ENCODE data around the gene NPTN.
A peak's percentile ranks its signal among the peaks of the same experiment; 100 is the strongest.
"Not testable (repeated sequence)": the region's sequence is repeated elsewhere in the genome, so short reads cannot be mapped to it uniquely, and the experiment has no call there.

Gene NPTN

DNA sequence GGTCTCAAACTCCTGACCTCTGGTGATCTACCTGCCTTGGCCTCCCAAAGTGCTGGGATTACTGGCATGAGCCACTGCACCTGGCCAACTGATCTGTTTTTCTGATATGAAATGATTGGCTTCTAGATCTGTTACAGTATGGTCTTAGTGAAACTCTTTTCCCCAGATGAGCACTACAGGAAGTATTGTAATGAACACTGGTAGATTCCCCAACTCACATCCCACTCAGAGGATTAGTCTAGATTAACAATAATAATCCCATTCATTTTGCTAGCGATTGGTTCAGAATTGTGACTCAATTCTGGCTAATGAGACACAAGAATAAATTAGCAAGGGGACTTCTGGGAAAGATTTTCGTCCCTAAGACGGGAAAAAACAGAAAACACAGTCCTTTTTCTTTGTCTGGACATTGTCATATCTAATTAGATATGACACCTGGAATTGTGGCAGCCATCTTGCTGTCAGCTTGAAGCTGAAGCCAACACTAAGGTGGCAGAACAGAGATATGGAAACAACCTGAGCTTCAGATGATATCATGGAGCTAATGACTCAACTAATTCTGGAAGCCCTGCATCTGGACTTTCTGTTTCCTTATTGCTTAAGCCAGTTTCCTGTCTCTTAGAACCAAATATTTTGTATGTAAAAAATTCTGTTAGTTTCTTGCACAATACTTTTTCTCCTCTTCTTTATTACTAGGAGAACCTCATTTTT lies 17.4 kb upstream of the NPTN start:
- peak; percentile 93 for ATAC-seq
- H3K4me1 Mint-ChIP-seq: peaks cover 23% of the 10 kb centered on the region

DNA sequence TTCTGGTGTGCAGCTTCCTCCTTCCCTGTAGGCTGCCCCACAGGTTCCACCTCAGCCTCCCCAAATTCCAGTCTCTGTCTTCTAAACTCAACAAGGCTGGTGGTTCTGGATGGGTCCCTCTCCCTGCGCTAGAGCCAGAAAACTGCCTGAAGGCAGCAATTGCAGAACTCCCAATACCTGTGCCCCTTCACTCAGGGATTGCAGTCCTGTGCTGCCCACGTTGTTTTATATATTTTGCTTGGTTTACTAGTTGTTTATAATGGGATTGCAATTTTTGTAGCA lies 14.8 kb upstream of the NPTN start:
- Mint-ChIP-seq H3K27ac (peak overlapping the region in 1 of 2 donors; percentile 5), H3K27me3 (peaks cover 35% of the 10 kb centered on the region), H3K4me1 (peaks cover 23% of the 10 kb centered on the region), H3K9me3 (peaks cover 7 to 9% of the 10 kb centered on the region in 2 donors), H3K4me3 (no peak overlapping the region)
- ATAC-seq: no peak
- DNase-seq: no peak

More for the DNA sequence above, 17.4 kb upstream of the NPTN start:
- Mint-ChIP-seq H3K27me3 (peaks cover 51% of the 10 kb centered on the region), H3K27ac (peak overlapping the region; percentile 74 to 89), H3K4me3 (peak overlapping the region in 1 of 2 donors; percentile 19), H3K9me3 (peaks cover 7 to 9% of the 10 kb centered on the region in 2 donors)
- DNase-seq: peak in 1 of 2 donors; percentile 25

- H3K9me3 Mint-ChIP-seq: peaks cover 7 to 9% of the 10 kb centered on the region in 2 donors
- peaks cover 35% of the 10 kb centered on the region for H3K27me3 Mint-ChIP-seq
- H3K27ac Mint-ChIP-seq: peak overlapping the region in 1 of 2 donors; percentile 5
- peaks cover 23% of the 10 kb centered on the region for H3K4me1 Mint-ChIP-seq
- H3K4me3 Mint-ChIP-seq: no peak overlapping the region
- no peak for ATAC-seq
- no peak for DNase-seq
Measured at GRCh38 chr15:73647259-73648013, 14.2 kb upstream of the NPTN start.

DNA sequence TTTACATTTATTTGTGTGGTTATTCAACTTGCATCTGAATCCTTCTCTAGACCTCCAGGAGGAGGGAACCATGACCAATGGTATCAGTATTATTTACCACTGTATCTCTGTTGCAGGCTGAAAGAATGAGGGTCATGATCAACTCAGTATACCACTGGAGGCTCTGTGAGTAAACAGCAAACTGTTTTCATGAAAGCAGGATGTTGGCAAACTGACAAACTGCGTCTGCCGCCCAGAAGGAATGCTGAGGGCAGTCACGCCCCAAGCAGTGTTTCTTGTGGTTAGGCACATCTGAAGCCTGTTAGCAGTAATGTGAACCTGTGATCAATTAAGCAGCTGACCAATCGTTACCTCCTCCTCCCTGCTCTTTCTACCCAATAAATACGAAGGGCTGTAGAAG lies 6.3 kb upstream of the NPTN start:
- not testable (repeated sequence) for ATAC-seq, H3K27ac Mint-ChIP-seq, DNase-seq, H3K4me1 Mint-ChIP-seq, H3K4me3 Mint-ChIP-seq, H3K9me3 Mint-ChIP-seq
- peaks cover 31% of the 10 kb centered on the region for H3K27me3 Mint-ChIP-seq

DNA sequence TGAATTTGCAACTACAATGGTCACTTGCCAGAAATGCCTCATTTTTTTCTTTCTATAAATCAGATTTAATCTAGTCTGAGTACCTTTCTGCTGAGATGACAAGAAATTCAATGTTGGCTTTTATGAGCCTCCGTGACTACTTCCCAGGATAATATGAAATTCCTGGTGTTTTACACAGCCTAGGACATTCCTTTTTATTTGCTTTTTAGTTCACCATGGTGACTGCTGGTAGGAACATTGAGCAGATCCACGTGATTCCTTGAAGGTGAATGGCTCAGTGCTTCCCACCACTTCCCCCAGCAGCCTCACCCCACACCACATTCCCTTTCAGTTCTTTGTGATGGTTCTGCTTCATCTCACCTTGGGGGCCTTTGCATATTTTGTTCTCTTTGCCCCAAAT lies 4.3 kb upstream of the NPTN start:
- DNase-seq: no peak
- no peak overlapping the region for H3K27ac Mint-ChIP-seq
- H3K9me3 Mint-ChIP-seq: peaks cover 0 to 5% of the 10 kb centered on the region in 2 donors
- H3K27me3 Mint-ChIP-seq: peaks cover 31% of the 10 kb centered on the region
- peaks cover 19% of the 10 kb centered on the region for H3K4me1 Mint-ChIP-seq
- H3K4me3 Mint-ChIP-seq: no peak overlapping the region
- ATAC-seq: no peak

DNA sequence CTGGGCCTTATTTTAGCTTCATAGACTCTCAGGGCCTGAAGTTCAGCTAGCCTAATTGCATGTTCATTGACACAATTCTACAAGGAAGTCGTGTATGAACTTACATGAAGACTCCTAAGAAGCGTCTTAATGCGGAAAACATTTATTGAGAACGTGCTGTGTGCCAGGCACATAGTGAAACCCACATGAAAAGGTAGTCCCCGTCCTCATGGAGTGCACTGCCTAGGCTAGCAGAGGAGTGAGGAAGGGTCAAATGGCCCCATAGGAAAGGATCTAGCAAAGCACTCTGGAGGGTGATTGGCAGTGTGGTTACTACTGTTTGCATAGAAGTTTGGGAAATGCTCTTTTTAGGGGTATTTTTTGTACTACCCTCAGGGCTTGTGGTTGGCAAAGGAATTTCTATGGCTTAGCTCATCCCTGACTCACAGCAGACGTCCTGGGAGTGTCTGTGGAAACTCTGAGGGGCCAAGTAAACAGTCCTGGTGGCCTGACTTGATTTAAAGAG lies 854 bp upstream of the NPTN start:
- ATAC-seq (no peak), DNase-seq (no peak)
- peaks cover 20% of the 10 kb centered on the region for H3K27me3 Mint-ChIP-seq
- H3K4me1 Mint-ChIP-seq: peaks cover 54% of the 10 kb centered on the region
- H3K9me3 Mint-ChIP-seq: no peaks in the 10 kb centered on the region
- H3K4me3 Mint-ChIP-seq: peak overlapping the region; percentile 86 to 89
- H3K27ac Mint-ChIP-seq: peak overlapping the region; percentile 83 to 93

DNA sequence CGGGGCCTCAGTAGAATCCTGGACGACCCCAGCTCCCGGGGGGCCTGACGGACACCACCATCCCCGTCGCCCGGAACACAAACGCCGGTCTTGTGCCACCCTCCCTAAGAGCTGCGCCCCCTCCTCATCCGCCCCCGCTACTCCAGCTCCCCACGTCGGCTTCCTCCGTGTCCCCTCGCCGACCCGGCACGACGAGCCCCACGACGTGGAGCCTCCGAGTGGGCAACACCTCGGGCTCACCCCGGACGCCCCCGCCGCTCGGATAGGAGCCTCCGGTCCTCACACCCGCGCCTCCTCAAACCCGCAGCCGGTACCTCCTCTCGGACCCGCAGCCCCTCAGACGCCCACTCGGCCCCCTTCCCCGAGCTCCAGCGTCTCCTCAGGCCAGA lies 525 bp downstream of the NPTN start:
- ATAC-seq (peak; percentile 27), DNase-seq (peak in 1 of 2 donors; percentile 37)
- peaks cover 63% of the 10 kb centered on the region for H3K4me1 Mint-ChIP-seq
- peak overlapping the region; percentile 54 to 57 for H3K27ac Mint-ChIP-seq
- H3K4me3 Mint-ChIP-seq: peak overlapping the region; percentile 86 to 89
- H3K27me3 Mint-ChIP-seq: peaks cover 13% of the 10 kb centered on the region
- no peaks in the 10 kb centered on the region for H3K9me3 Mint-ChIP-seq

DNA sequence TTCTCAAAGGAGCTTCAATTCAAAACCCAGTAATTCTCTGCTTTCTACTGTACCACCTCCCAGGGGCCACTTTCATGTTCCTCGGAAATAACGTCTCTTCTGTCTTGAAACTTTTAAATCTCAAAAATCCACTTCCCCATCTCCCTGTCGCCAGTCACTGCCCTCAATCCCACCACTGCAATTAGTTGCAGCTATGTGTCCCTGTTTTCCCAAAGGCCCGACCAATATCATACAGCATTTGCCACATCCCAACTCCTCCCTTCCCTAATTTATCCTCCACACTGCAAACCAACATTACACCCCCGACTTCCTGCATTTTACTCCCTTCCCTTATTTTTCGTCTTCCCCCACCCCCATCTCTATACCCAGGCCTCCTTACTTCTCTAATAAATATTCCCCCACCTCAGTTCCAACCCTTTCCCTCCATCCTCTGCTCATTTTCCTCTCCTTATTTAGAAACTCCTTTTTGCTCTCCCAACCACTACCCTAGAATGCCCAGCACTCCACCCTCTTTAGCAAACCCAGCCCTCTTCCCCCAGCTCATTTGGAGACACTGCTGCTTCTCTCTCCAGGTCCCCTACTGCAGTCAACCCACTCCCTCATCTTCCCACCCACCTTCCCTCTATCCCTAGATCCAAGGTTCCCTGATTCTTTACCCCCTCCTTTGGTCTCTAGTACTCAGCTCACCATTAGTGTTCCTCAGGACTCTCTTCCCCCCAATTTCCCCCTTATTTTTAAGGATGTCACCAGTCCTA lies 1.1 kb downstream of the NPTN start:
- Mint-ChIP-seq H3K27me3 (peaks cover 7% of the 10 kb centered on the region), H3K9me3 (no peaks in the 10 kb centered on the region), H3K4me3 (peak overlapping the region; percentile 86 to 89), H3K27ac (peak overlapping the region; percentile 54 to 57), H3K4me1 (peaks cover 63% of the 10 kb centered on the region)
- DNase-seq (no peak), ATAC-seq (no peak)

- no peaks in the 10 kb centered on the region for H3K9me3 Mint-ChIP-seq
- peak overlapping the region; percentile 25 to 56 for H3K4me3 Mint-ChIP-seq
- DNase-seq (no peak), ATAC-seq (no peak)
- no peaks in the 10 kb centered on the region for H3K27me3 Mint-ChIP-seq
- peaks cover 55% of the 10 kb centered on the region for H3K4me1 Mint-ChIP-seq
- H3K27ac Mint-ChIP-seq: no peak overlapping the region
Measured at GRCh38 chr15:73630921-73631362, 2.2 kb downstream of the NPTN start.

DNA sequence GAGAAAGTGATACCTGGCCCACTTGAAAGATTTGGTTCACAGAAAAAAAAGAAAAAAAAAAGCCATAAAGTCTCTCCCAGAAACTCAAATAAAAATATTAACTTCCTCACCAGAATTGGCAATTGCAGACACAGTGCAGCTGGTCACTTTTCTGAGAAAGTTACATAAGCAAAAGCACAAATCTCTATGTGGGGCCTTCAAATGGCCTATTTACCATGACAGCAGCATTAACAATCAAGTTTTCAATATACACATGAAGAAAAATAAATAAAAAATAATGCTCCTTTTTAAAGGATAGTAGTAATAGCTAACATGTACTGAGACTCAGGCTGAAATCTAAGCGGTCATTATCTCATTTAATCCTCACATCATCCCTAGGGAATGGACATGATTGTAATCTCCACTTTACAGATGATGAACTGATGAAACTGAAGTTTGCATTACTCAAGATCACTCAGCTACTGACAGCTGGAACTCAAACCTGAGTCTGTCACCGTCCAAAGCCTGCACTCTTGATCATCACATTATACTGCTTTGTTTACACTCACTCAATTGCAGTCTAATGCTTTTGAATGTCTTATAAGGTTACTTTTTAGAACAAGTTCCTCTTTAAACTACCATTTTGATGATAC lies 3.3 kb downstream of the NPTN start:
- Mint-ChIP-seq H3K27ac (no peak overlapping the region), H3K27me3 (no peaks in the 10 kb centered on the region), H3K4me1 (peaks cover 55% of the 10 kb centered on the region), H3K9me3 (no peaks in the 10 kb centered on the region), H3K4me3 (no peak overlapping the region)
- no peak for DNase-seq
- no peak for ATAC-seq

- Mint-ChIP-seq H3K27ac (no peak overlapping the region), H3K9me3 (no peaks in the 10 kb centered on the region), H3K4me3 (peak overlapping the region in 1 of 2 donors; percentile 21), H3K4me1 (peaks cover 54% of the 10 kb centered on the region), H3K27me3 (no peaks in the 10 kb centered on the region)
- no peak for ATAC-seq
- no peak for DNase-seq
Measured at GRCh38 chr15:73628976-73629797, 4.0 kb downstream of the NPTN start.

- DNase-seq: no peak
- Mint-ChIP-seq H3K27ac (no peak overlapping the region), H3K4me1 (peaks cover 48% of the 10 kb centered on the region), H3K27me3 (no peaks in the 10 kb centered on the region), H3K4me3 (no peak overlapping the region), H3K9me3 (no peaks in the 10 kb centered on the region)
- no peak for ATAC-seq
Measured at GRCh38 chr15:73628102-73628501, 5.1 kb downstream of the NPTN start.

GRCh38 chr15:73626072-73626471 lies 7.1 kb downstream of the NPTN start:
- ATAC-seq (no peak), DNase-seq (no peak)
- H3K4me3 Mint-ChIP-seq: no peak overlapping the region
- H3K27ac Mint-ChIP-seq: no peak overlapping the region
- H3K4me1 Mint-ChIP-seq: peaks cover 51% of the 10 kb centered on the region
- H3K9me3 Mint-ChIP-seq: no peaks in the 10 kb centered on the region
- no peaks in the 10 kb centered on the region for H3K27me3 Mint-ChIP-seq

DNA sequence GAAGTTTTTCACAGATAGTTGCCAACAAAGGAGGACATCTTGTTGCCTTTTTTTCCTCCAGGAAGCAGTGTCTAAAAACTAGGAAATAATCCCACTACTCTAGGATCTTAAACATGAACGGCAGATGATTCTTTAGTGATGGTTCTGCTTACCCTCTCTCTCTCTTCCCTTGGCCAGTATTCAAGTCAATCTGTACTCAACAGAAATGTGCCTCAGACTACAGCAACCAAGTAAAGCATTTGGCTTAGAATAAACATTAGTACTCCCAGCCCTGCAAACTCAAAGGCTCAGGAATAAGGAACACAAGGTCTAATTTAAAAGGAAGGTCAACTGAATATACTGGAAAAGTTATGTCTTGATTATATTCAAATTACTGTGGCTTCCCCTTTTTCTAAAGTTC lies 8.7 kb downstream of the NPTN start:
- Mint-ChIP-seq H3K27me3 (no peaks in the 10 kb centered on the region), H3K4me3 (no peak overlapping the region), H3K27ac (no peak overlapping the region), H3K9me3 (no peaks in the 10 kb centered on the region), H3K4me1 (peaks cover 46% of the 10 kb centered on the region)
- ATAC-seq (no peak), DNase-seq (no peak)

Measured in stimulated activated naive CD8-positive, alpha-beta T cell treated with anti-CD3 and anti-CD28 coated beads, Interleukin-15, amount 100 ng/mL, for 72 hours (primary cell).